Midbrain (tissue), 1 donor: ENCODE data around the gene PIBF1.
A peak's percentile ranks its signal among the peaks of the same experiment; 100 is the strongest.
"Not testable (repeated sequence)": the region's sequence is repeated elsewhere in the genome, so short reads cannot be mapped to it uniquely, and the experiment has no call there.

Experiments used
- DNase-seq: peaks from one replicate; lab custom pipeline; 2025; lab: John Stamatoyannopoulos, UW

The PIBF1 gene

GRCh38 chr13:72911981-72912380 is 130.0 kb downstream of the PIBF1 start:
- no peak for DNase-seq

- no peak for DNase-seq
These were observed 138.2 kb downstream of the PIBF1 start for GRCh38 chr13:72920097-72920496.

DNA sequence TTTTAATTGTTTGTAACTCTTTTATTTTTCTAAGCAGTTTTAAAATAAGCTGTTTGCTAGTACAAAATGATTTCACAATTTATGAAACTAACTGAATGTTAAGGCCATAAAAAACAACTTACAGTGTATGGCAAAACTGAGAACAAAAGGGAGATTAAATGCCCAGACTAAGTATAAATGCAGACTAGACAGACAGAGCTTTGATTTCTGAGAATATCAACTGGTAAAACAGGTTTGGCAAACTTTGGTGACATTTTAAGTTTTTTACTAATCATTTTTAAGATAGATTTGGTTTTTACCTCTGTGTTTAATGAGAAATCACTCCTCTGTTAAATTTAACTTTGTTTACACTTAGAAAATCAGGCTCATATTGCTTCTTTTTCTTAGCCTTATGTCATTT is 149.4 kb downstream of the PIBF1 start:
- no peak for DNase-seq

GRCh38 chr13:72932250-72932649 is 150.3 kb downstream of the PIBF1 start:
- no peak for DNase-seq

DNA sequence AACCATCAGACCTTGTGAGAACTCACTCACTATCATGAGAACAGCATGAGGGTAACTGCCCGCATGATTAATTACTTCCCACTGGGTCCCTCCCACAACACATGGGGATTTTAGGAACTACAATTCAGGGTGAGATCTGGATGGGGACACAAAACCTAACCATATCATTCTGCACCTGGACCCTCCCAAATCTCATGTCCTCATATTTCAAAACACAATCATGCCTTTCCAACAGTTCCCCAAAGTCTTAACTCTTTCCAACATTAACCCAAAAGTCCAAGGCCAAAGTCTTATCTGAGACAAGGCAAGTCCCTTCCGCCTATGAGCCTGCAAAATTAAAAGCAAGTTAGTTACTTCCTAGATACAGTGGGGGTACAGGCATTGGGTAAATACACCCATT is 164.3 kb downstream of the PIBF1 start:
- DNase-seq, result not testable (repeated sequence)

DNA sequence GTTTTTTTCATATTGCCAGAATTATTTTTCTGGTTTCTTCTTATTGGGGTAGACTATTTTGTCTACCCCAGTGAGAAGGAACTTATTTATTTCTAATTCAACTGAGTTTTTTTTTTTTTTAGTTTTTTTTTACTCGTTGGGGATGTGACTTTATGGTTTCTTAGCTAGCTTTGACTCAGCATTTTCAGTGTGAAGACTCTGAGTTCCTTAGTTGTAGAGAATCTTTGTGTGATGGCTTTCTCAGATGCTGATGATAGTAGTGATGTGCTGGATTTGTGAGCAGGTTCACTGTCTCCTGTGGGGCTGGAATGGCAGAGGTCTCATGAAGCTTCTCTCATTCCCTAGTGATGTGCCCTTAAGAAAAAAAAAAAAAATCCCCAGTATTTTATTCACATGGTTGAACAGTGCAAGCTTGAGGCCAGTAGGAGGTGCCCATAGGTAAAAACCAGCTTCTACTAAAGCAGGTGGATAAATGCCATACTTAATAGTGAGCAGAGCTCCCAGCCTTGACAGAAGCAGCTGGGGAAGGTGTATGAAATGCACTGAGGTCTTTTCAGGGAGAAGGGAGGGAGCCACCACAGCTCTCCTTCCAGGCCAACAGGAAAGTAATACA is 170.7 kb downstream of the PIBF1 start:
- DNase-seq, result no peak

GRCh38 chr13:72953391-72953965 is 171.5 kb downstream of the PIBF1 start:
- DNase-seq, result no peak

- no peak for DNase-seq
These were observed 177.7 kb downstream of the PIBF1 start for GRCh38 chr13:72959643-72960042.

DNA sequence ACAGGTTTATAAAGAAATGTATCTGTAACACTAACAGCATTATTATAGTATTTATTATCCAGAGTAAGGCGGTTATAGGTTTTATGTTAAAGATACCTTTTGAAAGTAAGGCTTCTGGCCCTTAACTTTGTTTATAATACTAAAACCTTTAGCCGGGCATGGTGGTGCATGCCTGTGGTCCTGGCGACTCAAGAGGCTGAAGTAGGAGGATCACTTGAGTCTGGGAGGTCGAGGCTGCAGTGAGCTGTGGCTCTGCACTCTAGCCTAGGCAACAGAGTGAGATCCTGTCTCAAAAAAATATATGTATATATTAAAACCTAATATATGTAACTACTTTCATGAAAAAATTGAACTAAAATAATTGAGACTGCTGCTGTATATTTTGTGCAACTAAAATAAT is 178.2 kb downstream of the PIBF1 start:
- DNase-seq, result no peak

- peak; percentile 8 for DNase-seq
These were observed 178.6 kb downstream of the PIBF1 start for GRCh38 chr13:72960541-72960940.

GRCh38 chr13:72963762-72964161 is 181.8 kb downstream of the PIBF1 start:
- no peak for DNase-seq

DNA sequence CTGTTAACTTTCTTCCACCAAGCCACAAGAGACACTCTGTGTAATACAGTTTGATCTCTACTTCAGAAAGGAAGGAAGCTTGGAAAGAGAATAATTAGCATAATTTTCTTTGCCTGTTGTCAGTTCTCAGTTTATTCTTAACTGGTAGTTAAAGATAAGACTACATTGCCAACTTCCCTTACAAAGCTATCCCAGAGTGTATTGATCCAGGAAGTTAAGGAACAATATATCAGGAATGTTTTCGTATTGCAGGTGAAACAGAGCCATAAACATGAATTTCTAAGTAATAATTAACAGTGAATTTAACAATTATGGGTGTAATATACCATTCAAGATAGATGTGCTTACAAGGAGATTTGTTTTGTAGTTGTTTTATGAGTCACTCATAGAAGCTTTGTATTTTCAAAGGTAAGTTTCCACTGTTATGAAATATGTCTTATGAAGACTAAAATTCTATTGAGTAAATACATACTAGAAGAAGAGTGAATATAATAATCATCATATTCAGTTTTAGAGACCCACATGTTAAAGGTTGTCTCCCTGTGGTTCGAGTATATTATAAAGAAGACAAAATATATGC is 188.5 kb downstream of the PIBF1 start:
- no peak for DNase-seq

- DNase-seq, result no peak
These were observed 189.0 kb downstream of the PIBF1 start for GRCh38 chr13:72970956-72971355.

DNA sequence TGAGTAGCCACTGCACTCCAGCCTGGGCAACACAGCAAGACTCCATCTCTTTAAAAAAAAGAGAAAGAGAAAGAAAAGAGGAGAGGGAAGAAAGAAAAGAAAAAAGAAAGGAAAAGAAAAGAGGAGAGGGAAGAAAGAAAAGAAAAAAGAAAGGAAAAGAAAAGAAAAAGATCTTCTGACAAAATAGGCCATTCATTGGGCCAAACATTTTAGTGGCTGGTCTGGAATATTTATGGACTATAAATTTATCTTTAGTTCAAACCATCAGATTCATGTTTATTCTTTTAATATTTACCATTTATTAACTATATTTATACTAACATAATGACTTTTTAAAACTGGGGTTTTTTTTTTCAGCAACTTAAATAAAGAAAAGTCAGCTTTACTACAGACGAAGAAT is 191.3 kb downstream of the PIBF1 start:
- DNase-seq, result no peak

DNA sequence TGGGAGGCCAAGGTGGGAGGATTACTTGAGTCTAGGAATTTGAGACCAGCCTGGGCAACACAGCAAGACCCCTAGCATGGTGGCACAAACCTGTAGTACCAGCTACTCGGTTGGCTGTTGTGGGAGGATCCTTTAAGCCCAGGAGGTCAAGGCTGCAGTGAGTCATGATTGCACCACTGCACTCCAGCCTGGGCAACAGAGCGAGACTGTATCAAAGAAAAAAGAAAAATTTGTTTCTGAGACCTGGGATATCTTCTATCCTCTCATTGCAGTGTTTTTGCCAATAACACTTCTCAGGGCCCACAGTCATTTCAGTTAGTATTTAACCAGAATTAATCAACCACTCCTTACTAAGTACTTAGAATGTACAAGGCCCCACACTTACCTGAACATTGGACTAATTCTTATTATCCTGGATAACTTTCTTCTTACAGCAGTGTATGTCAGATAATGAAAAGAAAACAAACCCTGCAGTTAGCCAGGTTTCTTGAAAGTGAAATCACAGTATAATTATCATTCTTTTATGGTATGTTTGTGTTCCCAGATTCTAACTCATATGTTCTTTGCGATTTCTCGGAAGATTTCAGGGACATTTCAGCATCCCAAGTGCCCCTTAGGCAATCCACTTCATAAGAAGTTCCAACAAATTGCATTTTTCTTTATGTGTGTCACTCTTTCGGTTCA is 201.3 kb downstream of the PIBF1 start:
- no peak for DNase-seq

DNA sequence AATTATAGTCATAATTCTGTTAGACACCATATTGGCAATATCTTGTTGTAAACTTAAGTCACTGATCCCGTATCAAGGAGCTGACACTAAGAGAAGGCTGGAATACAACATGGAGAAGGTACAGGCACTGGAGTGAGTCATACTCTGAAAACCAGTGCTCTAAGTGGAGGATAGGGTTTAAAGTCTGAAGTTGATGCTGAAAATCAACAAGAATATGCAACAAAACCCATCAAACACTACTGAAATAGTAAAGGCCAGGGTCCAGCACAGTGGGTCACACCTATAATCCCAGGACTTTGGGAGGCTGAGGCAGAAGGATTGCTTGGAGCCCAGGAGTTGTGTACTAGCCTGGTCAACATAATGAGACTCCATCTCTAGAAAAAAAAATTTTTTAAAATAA is 203.7 kb downstream of the PIBF1 start:
- no peak for DNase-seq

GRCh38 chr13:72986197-72986596 is 204.3 kb downstream of the PIBF1 start:
- no peak for DNase-seq

DNA sequence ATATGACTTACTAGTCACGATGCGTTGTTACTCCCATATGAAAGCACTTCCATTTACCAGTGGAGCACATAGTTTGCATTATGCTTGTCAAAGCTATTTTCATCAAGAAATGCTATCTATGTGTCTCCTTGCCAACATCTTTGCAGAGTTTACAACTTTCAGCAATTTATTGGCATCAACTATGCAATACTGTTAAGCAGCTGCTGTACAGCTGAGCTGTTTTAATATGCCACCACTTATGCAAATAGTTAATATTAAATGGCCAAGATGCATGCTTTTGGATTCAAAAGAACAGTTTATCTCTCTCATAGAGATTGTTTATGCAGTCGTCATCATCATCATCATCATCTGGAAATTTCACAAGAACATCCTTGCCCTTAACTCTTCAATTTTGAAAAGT is 209.0 kb downstream of the PIBF1 start:
- DNase-seq, result no peak

- DNase-seq, result no peak
These were observed 216.1 kb downstream of the PIBF1 start for GRCh38 chr13:72998012-72998411.

DNA sequence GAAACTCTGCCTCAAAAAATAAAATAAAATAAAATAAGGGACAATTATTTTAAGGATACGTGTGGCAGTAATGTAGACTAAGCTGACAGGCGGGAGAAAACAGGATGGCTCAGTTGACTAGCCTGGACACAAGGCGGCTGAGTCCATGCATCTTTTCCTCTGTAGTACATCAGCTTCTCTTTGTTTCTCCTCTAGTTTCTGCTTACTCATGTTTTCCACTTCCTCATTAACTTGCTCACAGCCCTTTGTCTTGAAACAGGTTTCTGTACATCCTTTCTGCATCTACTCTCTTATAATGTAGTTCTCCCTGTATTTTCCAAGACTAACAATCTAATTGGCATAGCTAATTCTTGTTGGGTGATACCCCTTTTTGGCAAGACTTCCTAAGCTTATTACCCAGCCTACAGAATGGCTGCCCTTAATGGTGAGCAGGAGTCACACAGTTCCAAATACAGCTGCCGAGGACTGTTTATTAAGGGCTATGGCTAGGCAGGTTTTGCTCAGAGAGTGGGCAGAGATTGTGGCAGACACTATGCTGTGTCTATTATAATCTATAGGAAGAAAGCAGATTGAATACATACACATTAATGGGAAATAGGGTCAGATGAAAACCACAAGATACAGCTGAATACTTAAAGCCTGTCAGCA is 218.2 kb downstream of the PIBF1 start:
- DNase-seq, result no peak

- DNase-seq, result no peak
These were observed 220.0 kb downstream of the PIBF1 start for GRCh38 chr13:73001971-73002370.

GRCh38 chr13:73011751-73012150 is 229.8 kb downstream of the PIBF1 start:
- DNase-seq, result no peak

GRCh38 chr13:73015805-73016204 is 233.9 kb downstream of the PIBF1 start:
- DNase-seq, result no peak
